Fibroblast of pulmonary artery (primary cell): ENCODE results near the gene SERAC1.

Experiments
- DNase-seq: peaks from one replicate; pipeline ENCODE4 v3.0.0-alpha.2; 2010; ENCODE audit warnings: low read depth
- H3K4me3 ChIP-seq: replicated peaks from 2 replicates; pipeline ENCODE4 v1.5.1; 2011; ENCODE audit warnings: low read depth, mild to moderate bottlenecking, control low read depth, low read length, moderate library complexity
- CTCF ChIP-seq: IDR thresholded peaks from 2 replicates; pipeline ENCODE4 v1.5.1; 2011; ENCODE audit warnings: mild to moderate bottlenecking, control low read depth, low read length, inconsistent platforms; ENCODE audit errors: missing control alignments

Gene SERAC1

GRCh38 chr6:158109748-158110147, 58.3 kb downstream of the SERAC1 start:
- no peak overlapping the region for H3K4me3 ChIP-seq
- DNase-seq = peak; percentile 12
- no peak for TF ChIP-seq CTCF

- no peak for DNase-seq
- no peak for TF ChIP-seq CTCF
- H3K4me3 ChIP-seq = no peak overlapping the region
Measured at GRCh38 chr6:158104696-158105095, 63.4 kb downstream of the SERAC1 start.

GRCh38 chr6:158103228-158103627, 64.8 kb downstream of the SERAC1 start:
- no peak overlapping the region for H3K4me3 ChIP-seq
- no peak for DNase-seq
- TF ChIP-seq CTCF = no peak

GRCh38 chr6:158095671-158096070, 72.4 kb downstream of the SERAC1 start:
- no peak for DNase-seq
- H3K4me3 ChIP-seq = no peak overlapping the region
- TF ChIP-seq CTCF = no peak

- no peak for DNase-seq
- H3K4me3 ChIP-seq = no peak overlapping the region
- no peak for TF ChIP-seq CTCF
Measured at GRCh38 chr6:158095031-158095430, 73.0 kb downstream of the SERAC1 start.

- TF ChIP-seq CTCF = no peak
- no peak overlapping the region for H3K4me3 ChIP-seq
- DNase-seq = no peak
Measured at GRCh38 chr6:158092806-158093205, 75.3 kb downstream of the SERAC1 start.

GRCh38 chr6:158087224-158087867, 80.7 kb downstream of the SERAC1 start:
- no peak overlapping the region for H3K4me3 ChIP-seq
- no peak for TF ChIP-seq CTCF
- DNase-seq = no peak
